Right hindlimb (tissue), 1 donor: Measurements from ENCODE around the gene KLHDC7B.
"Not testable (repeated sequence)": the region's sequence is repeated elsewhere in the genome, so short reads cannot be mapped to it uniquely, and the experiment has no call there.

ENCODE experiments used
- DNase-seq: peaks from one replicate; pipeline ENCODE4 v3.0.0-alpha.2; 2018

KLHDC7B gene

DNA sequence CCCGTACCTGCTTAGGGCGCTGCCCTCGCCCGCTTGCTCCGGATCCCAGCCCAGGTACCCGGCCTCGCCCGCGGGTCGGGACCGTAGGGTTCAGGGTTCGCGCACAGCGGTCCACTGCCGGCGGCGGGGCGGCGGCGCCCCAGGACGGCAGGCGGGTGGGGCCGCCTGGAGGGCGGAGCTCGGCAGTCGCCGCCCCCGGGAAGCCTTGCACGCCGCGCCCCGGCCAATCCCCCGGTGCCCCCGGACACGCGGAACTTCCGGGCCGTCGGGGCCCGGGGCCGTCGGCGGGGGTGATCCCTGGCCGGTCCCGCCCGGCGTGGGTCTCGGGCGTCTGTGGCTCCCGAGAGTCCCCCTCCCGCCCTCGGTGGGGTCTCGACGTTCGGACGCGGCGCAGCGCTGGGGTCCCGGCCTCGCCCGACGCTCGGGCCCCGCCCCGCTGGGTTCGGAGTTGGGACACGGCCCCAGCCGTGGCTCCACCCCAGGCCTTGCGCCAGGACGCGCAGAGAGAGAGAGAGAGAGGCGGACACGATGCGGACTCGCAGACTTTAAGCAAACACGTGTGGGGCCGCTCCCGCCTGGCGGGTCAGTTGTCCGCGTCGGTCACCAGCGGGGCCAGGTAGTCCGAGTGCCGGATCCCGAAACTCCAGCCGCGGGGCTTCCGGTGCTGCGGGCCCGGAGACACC lies 15.7 kb upstream of the KLHDC7B start, which contains the start of gene TYMP:
TYMP (minus strand) TSS at position 116 of the 683 bp plus-strand sequence. CDS start 303 bp downstream, outside the sequence.
- peak; percentile 85 for DNase-seq

DNA sequence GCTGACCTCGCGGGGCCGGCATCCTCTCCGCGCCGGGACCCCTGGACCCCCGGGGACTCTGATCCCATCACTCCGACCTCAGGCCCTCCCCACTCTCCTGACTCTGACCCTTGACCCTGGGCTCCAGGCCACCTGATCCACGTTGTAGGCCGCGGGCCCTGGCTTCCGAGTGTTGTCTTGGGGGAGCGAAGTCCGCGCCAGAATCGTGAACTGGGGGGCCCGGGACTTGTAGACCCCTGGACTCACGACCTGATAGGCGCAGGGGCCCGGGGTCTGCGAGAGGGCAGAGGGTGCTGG lies 15.2 kb upstream of the KLHDC7B start:
- no peak for DNase-seq

DNA sequence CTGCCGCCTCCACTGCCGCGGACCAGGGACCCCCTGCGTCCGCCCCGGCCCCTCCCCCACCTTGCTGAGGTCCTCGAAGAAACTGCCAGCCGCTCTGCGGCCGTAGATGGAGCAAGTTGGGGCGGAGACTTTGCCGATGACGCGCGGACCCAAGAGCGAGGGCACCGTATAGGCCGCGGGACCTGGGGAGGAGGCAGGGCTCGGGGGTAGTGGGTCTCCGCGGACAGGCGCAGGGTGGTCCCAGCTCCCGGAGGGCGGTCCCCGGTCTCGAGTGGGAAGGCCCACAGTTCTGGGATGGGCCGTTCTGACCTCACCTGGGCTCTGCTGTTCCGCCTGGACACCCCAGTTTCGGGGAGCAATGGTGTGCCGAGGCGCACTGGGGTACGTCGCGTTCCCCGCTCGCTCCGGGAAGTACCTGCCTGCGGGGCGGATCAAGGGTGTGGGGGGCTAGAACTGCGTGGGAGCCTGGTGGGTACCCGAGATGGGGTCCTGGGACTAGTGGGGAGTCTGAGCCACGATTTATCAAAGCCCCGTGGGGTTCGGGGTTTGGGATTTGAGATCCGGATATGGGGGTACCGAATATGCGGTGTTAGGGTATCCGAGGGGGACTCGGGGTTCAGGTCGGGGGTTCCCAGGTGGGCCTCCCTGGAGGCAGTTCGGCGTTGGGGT lies 14.7 kb upstream of the KLHDC7B start:
- DNase-seq: peak; percentile 81

DNA sequence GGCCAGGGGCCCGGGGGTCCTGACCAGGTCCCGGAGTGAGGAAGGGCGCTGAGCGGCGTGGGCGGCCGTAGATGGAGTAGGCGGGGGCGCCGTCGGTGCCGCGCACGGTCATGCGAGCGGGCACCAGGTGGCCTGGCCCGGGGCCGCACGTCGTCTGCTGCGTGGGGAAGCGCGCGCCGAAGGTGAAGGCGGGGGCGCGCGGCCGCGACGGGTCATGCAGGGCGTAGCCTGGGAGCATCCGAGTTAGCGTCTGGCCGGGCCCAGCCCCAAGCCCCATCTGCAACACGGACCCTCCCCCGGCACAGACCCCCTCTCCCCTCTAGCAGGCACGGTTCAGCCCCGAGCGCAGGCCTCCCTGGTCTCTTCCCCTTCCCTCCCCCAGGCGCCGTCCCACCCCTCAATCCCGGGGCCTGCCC lies 14.1 kb upstream of the KLHDC7B start:
- no peak for DNase-seq

DNA sequence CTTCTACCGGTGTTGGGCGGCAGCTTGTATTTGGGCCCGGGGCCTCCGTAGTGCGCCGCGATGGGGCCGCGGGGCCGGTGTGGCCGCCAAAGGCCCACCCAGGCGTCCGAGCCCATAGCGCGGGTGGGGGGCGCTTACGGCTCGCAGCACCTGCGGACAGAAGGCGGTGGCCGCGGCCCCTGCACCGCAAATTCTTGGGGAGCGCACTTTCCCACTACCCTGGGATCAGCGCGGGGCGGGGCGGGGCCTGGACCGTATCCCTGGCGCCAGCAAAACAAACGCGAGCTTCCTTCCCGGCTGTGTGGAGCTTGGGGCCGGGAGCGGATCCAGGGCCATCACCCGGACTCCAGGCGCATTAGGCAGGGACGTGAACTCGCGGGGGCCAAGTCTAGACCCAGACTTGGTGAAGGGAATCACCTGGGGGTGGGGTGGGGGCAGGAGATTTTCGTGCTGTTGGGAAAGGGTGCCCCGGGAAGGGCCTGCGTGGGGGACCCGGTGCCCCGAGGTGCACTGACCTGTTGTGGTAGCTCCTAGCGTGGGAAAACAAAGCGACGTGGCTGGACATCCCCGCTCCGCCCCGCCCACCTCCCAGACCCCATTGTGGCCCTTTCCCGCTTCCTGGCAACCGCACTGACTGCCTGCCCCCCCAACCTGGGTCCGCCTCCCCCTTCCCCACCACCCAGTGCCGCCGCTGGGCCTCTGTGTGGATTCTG lies 13.6 kb upstream of the KLHDC7B start:
- peak; percentile 84 for DNase-seq

DNA sequence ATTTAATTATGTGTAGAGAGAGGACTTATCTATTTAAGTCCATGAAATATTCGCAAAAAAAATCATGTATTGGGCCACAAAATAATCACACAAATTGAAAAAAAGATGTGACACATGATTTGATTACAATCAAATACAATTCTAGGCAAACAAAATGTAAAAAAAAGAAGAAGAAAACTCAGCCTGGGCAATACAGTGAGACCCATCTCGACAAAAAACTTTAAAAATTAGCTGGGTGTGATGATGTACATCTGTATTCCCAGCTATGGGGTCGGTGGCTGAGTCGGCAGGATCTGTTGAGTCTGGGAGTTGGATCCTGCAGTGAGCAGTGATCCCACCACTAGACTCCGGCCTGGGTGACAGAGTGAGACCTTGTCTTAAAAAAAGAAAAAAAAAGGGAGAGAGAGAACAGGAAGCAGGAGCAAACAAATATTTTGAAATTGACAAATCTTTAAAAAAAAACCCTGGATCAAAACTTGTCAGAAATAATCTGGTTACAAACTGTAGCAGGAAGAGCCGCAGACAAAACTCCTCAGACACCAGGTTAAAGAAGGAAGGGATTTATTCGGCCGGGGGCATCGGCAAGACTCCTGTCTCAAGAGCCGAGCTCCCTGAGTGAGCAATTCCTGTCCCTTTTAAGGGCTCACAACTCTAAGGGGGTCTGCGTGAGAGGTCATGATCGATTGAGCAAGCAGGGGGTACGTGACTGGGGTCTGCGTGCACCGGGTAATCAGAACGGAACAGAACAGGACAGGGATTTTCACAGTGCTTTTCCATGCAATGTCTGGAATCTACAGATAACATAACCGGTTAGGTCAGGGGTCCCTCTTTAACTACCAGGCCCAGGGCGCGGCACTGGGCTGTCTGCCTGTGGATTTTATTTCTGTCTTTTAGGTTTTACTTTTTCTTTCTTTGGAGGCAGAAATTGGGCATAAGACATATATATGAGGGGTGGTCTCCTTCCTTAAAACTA lies 12.6 kb upstream of the KLHDC7B start:
- no peak for DNase-seq

DNA sequence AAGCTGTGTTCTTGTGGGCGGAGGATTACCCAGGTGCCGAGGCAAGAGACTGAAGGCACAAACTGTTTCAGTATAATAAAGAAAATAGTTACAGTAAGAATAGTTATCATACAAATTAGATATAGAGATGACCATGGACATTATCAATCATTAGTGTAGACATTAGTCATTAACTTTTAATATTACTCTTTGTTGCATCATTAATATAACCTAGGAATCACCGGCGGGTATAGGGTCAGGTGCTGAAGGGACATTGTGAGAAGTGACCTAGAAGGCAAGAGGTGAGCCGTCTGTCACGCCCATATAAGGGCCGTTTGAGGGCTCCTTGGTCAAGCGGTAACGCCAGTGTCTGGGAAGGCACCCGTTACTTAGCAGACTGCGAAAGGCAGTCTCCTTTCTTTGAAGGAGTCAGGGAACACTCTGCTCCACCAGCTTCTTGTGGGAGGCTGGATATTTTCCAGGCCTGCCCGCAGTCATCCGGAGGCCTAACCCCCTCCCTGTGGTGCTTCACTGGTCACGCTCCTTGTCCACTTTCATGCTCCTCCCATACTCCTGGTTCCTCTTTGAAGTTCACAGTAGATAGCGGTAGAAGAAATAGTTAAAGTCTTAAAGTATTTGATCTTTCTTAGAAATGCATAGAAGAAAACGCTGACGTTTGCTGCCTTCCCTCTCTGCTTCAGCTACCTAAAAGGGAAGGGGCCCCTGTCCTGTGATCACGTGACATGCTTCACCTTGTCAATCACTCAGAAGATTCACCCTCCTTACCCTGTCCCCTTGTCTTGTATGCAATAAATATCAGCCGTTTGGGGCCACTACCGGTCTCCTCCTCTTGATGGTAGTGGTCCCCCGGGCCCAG lies 11.6 kb upstream of the KLHDC7B start:
- DNase-seq: not testable (repeated sequence)

DNA sequence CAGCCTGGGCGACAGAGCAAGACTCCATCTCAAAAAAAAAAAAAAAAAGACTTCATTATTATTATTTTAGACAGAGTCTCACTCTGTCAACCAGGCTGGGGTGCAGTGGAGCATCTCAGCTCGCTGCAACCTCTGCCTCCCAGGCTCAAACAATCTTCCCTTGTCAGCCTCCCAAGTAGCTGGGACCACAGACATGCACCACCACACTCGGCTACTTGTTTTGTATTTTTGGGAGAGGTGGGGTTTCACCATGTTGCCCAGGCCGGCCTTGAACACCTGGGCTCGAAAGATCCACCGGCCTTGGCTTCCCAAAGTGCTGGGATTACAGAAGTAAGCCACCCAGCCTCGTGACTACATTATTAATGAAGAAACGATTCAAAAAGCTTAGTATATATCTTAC lies 10.6 kb upstream of the KLHDC7B start:
- DNase-seq: no peak

DNA sequence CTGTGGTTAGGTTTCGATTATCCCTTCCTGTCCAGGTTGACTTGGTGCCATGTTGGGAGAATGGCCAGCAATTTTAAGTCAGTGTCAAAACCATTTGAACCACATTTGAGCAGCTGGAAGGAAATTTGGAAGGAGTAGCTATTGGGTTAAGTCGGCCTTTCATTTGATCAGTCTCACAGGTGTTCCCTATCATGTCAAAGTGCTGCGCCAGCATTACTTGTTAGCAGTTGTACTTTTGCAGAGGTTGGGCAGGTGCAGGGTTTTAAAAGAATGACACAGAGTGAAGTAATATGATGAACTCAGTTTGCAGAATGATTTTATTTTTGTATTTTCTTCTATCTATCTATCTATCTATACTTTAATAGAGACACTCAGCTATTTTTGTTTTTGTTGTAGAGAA lies 9.5 kb upstream of the KLHDC7B start:
- DNase-seq: no peak

DNA sequence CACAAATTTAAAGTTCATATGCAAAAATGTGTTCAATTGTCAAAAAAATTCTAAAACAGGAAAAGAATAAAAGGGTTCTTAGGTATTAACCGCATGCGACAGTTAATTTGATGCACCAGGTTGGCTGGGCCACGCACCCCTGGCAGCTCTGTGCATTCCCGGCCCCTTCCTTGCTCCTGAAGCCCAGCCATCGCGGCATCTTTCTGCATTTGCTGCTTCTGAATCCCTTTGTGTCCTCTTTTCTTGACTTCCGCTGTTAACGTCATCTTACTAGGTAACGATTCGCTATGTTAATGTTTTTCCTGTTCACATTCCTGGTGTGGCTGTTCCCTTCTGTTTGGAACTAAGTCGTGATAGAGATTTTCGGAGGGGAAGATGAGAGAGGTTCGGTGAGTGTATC lies 7.9 kb upstream of the KLHDC7B start:
- DNase-seq: no peak

DNA sequence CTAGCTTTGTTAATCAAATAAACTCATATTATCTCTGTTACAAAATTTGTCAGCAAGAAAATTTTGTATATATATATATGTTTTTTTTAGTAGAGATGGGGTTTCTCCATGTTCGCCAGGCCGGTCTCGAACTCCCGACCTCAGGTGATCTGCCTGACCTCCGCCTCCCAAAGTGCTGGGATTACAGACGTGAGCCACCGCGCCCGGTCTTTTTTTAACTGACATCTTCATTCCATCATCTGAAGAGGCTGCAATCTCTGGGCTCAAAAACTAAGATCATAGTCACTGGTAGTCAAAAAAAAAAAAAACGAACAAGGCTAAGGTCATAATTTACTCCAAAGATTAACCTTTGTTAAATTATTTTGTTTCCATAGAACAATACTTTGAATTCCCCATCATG lies 5.3 kb upstream of the KLHDC7B start:
- DNase-seq: no peak

DNA sequence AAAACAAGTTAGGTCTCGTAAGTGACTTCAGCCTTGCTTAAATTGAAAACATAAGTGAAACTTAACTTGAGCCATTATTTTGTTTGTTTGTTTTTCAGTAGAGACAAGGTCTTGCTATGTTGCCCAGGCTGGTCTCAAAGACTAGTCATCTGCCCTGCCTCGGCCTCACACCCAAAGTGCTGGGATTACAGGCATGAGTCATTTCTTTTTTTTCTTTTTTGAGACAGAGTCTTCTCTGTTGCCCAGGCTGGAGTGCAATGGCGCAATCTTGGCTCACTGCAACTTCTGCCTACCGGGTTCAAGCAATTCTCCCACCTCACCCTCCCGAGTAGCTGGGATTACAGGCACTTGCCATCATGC lies 4.1 kb upstream of the KLHDC7B start:
- not testable (repeated sequence) for DNase-seq

DNA sequence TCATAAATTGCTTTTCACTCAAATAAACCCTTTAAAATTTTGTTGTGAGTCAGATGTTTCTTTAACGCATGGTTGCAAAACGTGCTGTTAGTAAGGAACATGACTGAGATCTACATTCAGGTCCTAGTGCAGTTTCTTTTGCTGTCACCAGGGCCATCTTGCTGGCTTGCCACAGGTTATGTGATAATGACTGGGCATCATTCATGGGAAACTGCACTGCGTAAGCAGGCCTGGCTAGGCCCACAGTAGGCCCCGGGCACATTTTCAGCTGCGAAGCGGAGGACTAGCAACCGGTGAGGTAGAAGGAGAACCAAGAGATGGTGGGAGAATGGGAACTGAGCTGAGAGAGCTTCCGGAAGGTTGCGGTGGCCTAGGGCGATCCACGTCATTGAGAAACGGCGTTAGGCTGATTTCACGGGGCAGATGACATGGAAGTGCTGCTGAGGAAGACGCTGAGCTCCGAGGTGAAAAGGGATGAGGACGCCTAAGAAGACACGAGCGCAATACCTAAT lies 3.2 kb upstream of the KLHDC7B start:
- no peak for DNase-seq

DNA sequence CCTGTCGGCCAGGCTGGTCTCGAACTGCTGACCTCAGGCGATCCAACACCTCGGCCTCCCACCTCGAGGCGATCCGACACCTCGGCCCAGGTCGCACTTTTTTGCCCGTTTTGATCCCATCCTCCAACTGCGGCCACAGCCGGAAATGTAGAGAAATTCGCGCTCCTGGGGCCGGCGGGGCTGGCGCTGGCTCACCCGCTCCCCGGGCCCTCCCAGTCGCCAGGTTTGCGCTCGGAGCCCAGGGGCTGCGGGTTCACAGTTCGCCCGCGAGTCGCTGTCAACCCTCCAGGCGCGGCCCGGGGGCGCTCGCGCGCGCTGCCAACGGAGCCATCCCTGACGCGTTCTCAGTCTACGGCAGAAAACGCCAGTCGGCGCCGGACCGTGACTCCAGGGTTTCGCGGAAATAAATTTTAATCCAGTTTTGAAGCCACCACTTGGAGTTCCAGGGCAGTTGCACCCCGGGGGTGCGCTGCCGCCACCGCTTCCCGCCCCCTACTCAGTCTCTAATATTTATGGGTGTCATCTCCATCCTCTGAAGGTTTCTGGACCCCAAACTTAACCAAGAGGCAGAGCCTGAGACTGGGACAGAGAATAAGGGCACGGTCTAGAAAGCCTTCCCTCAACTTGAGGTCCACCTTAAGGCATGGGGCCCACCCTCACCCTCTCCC lies 1.5 kb upstream of the KLHDC7B start:
- DNase-seq: no peak

DNA sequence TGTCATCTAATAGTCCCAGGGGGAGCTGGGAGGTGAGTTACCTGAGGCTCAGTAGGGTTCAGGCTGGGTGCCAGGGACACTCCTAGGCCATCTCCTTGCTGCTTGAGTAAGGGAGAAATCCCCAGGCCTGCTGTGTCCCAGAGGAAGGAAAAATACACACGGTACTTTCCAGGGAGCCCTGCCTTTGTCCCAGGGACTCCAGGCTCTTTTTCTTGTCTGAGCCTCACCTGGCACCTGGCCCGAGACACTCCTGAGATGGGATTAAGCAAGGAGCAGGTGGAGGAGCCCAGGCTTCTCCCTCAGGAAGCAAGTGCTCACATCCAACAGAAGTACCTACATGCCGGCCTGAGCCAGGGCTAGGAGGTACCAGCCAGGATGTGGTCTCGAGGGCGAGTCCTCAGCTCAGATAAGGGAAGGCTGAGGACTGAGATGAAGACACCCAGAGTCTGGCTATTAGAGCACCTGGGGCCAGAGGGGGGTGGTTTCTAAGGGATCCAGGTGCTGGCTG lies 899 bp upstream of the KLHDC7B start:
- no peak for DNase-seq

DNA sequence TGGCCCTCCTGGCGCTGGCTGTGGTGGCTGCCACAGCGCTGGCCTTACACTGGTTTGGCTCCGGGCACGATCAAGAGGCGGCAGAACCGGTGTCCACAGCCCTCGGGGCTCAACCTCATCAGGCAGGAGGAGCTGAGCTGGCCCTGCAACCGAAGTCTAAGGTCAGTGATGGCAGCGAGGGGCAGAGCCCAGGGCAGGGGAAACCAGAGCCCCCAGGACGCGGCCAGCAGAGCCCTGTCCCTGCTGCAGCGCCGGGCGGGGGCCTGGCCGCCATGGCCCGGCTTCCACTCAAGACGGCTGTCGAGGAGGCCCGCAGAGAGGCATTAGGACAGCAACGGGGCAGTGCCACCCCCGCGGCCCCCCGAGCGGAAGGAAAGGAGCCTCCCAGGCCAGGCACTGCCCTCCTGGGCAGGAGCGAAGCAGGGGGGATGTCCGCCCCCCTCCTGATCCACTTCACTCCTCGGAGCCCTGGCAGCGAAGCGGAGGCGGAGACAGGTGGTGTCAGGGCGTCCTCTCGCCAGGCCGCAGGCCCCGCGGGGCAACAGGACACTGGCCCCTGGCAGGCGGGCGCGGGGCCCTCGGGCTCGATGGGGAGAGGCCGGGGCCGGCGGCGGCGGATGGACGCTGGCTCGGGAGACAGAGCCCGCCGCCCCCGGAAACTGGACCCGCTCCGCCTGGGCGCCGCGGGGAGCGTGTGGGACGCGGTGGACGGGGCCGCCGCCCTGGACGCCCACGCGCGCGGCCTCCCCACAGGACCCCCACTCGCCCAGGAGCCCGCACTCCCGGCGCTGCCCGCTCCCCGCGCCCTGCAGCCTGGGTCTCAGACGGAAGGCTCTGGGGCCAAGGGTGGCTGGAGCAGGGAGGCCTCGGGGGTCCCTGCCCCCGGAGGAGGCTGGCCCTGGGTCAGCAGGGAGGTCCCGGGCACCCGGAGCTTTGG lies 895 bp downstream of the KLHDC7B start:
- no peak for DNase-seq

DNA sequence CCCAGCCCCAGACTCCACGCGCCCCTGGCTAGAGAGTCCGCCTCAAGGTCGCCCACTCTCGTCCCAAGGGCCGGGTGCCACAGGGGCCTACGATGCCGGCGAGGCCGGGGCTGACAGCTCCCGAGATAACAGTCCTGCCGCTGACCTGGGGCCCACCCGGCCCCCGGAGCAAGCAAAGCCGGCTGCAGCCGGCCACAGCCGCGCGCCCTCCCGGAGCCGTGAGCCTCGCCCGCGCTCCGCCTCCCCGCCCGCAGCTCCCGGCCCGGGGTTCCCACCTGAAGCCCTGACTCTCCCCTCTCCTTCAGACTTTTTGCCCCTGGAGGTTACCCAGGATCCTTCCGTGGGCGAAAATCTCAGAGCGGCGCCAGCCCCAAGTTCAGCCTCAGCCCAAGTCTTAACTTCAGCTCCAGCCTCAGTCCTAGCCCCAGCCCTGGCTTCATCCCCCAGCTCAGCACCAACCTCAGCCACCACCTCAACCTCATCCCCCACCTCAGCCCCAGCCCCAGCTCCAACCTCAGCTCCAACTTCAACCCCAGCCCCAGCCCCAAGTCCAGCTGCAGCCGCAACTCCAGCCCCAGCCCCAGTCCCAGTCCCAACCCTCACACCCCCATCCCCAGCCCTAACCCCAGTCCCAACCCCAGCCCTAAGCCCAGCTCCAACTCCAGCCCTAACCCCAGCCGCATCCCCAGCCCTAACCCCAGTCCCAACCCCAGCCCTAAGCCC lies 1.7 kb downstream of the KLHDC7B start:
- no peak for DNase-seq

DNA sequence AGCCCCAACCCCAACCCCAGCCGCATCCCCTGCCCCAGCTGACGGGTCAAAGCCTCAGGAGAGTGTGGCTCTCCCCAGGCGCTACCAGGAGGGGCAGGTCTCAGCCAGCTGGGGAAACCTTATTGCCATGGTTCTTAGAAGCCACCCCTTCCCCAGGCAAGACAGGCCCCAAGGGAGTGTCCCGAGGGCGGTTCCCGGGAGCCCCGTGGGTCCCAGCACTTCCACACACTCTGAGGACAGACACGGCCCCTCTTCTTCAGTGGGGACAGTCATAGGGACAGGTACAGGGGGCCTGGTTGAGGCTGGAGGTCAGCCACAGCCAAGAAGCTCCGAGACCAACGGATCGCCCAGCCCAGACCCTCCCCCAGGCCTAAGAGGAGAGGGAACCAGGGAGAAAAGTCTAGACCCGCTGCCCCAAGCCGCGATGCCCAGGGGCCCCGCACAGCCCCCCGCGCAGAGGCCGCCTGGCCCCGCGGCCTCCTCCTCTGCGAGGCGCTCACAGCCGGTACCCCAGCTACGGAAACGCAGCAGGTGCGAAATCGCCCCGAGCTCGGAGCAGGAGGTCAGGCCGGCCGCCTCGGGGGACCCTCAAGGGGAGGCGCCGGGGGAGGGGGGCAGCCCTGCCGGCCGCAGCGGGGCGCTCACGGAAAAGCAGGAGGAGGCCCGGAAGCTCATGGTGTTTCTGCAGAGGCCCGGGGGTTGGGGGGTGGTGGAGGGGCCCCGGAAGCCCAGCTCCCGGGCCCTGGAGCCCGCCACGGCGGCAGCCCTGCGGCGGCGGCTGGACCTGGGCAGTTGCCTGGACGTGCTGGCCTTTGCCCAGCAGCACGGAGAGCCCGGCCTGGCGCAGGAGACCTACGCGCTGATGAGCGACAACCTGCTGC lies 2.6 kb downstream of the KLHDC7B start:
- no peak for DNase-seq
